Measurements from ENCODE around the gene MPIG6B.

DNA sequence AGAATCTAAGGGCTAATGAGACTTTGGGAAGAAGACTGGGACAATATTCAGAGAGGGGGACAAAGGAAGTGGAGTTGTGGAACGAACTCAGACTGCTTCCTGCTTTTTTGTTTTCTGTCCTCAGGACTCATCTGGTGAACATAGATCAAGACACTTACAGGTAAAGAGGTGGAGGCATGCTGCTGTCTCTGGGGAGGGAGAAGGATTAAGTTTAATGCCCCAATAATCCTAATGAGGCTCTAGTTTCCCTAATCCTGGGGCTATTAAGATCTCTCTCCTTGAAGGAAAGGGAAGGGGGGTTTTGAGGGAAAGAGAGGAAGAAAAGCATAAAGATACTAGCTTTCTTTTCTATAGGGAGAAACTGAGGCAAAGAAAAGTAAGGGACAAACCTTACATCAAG is 21.2 kb downstream of the MPIG6B start:
- TF ChIP-seq, protein P1, sequence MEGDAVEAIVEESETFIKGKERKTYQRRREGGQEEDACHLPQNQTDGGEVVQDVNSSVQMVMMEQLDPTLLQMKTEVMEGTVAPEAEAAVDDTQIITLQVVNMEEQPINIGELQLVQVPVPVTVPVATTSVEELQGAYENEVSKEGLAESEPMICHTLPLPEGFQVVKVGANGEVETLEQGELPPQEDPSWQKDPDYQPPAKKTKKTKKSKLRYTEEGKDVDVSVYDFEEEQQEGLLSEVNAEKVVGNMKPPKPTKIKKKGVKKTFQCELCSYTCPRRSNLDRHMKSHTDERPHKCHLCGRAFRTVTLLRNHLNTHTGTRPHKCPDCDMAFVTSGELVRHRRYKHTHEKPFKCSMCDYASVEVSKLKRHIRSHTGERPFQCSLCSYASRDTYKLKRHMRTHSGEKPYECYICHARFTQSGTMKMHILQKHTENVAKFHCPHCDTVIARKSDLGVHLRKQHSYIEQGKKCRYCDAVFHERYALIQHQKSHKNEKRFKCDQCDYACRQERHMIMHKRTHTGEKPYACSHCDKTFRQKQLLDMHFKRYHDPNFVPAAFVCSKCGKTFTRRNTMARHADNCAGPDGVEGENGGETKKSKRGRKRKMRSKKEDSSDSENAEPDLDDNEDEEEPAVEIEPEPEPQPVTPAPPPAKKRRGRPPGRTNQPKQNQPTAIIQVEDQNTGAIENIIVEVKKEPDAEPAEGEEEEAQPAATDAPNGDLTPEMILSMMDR (IDR thresholded peaks at IDR 0.05), result no peak
- TF ChIP-seq POLR2A (IDR thresholded peaks at IDR 0.05), result no peak
- no peak for TF ChIP-seq EP300 (IDR thresholded peaks at IDR 0.05)

Measured in upper lobe of left lung (tissue), 4 donors.